Neural progenitor cell (in vitro differentiated cells): ENCODE results near the gene EYS.

Source experiments
- EZH2 ChIP-seq: fragments of 200-600 bp; sonication (generic); IDR thresholded peaks from 2 replicates; pipeline ENCODE4 v1.6.1; 2017; ENCODE audit warnings: antibody characterized with exemption, mild to moderate bottlenecking, moderate library complexity
- TF ChIP-seq, protein P1 (sequence below): fragments of 200-600 bp; sonication (generic); IDR thresholded peaks from 2 replicates; pipeline ENCODE4 v1.5.1; 2017; ENCODE audit warnings: antibody characterized with exemption, mild to moderate bottlenecking

DNA sequence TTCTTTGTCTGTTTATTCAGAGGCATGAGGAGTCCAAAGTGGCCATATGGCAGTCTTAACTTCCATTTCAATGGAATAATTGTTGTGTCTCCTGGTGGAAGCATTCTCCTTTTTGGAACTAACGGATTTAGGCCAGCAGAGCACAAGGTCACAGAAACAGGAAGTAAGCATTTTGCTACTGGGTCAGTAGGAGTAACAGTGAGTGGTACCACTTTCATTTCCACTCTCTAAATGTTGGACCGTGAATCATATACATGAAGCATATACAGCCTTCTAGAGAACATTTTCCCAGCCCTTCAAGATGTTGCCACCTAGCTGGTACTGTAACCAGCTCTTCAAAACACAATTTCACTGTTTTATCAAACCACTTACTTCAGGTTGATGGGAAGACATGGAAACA, 182.8 kb downstream of the EYS start:
- TF ChIP-seq, protein P1, sequence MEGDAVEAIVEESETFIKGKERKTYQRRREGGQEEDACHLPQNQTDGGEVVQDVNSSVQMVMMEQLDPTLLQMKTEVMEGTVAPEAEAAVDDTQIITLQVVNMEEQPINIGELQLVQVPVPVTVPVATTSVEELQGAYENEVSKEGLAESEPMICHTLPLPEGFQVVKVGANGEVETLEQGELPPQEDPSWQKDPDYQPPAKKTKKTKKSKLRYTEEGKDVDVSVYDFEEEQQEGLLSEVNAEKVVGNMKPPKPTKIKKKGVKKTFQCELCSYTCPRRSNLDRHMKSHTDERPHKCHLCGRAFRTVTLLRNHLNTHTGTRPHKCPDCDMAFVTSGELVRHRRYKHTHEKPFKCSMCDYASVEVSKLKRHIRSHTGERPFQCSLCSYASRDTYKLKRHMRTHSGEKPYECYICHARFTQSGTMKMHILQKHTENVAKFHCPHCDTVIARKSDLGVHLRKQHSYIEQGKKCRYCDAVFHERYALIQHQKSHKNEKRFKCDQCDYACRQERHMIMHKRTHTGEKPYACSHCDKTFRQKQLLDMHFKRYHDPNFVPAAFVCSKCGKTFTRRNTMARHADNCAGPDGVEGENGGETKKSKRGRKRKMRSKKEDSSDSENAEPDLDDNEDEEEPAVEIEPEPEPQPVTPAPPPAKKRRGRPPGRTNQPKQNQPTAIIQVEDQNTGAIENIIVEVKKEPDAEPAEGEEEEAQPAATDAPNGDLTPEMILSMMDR, result no peak
- TF ChIP-seq EZH2, result no peak
